ENCODE results near the gene ZNF714. TPM values are rescaled to one million over a fixed set of nuclear protein-coding genes. Genes with fewer than 3 reads are reported as not detected.

ZNF714 gene
- 2.9 and 5.8 TPM in 2 replicates for total RNA-seq

GRCh38 chr19:21082011-21082975, at the start of gene ZNF714:
TSS of gene ZNF714 (plus strand) at chr19:21082203. CDS start at chr19:21098269, 16,066 bp downstream.
- peak; percentile 84 for DNase-seq (ENCODE audit: extremely low read depth, low read depth, low spot score)

- no peak for DNase-seq (ENCODE audit: extremely low read depth, low read depth, low spot score)
These were observed 37.0 kb upstream of the ZNF714 start for GRCh38 chr19:21045028-21045427.

- DNase-seq (ENCODE audit: extremely low read depth, low read depth, low spot score): no peak
These were observed 35.5 kb upstream of the ZNF714 start for GRCh38 chr19:21046489-21046888.

GRCh38 chr19:21047716-21048115, 34.3 kb upstream of the ZNF714 start:
- no peak for DNase-seq (ENCODE audit: extremely low read depth, low read depth, low spot score)

GRCh38 chr19:21052902-21053301, 29.1 kb upstream of the ZNF714 start:
- DNase-seq (ENCODE audit: extremely low read depth, low read depth, low spot score): no peak

- DNase-seq (ENCODE audit: extremely low read depth, low read depth, low spot score): no peak
These were observed 16.7 kb upstream of the ZNF714 start for GRCh38 chr19:21065336-21065735.

GRCh38 chr19:21084343-21084742, 2.3 kb downstream of the ZNF714 start:
- no peak for DNase-seq (ENCODE audit: extremely low read depth, low read depth, low spot score)

GRCh38 chr19:21087871-21088270, 5.9 kb downstream of the ZNF714 start:
- DNase-seq (ENCODE audit: extremely low read depth, low read depth, low spot score): no peak

- DNase-seq (ENCODE audit: extremely low read depth, low read depth, low spot score): no peak
These were observed 10.1 kb downstream of the ZNF714 start for GRCh38 chr19:21092109-21092508.

- DNase-seq (ENCODE audit: extremely low read depth, low read depth, low spot score): no peak
These were observed 12.5 kb downstream of the ZNF714 start for GRCh38 chr19:21094347-21095025.

- DNase-seq (ENCODE audit: extremely low read depth, low read depth, low spot score): no peak
These were observed 16.3 kb downstream of the ZNF714 start for GRCh38 chr19:21098291-21098690.

GRCh38 chr19:21101521-21102242, 19.7 kb downstream of the ZNF714 start:
- DNase-seq (ENCODE audit: extremely low read depth, low read depth, low spot score): no peak

GRCh38 chr19:21109116-21109515, 27.1 kb downstream of the ZNF714 start:
- no peak for DNase-seq (ENCODE audit: extremely low read depth, low read depth, low spot score)

GRCh38 chr19:21110183-21110582, 28.2 kb downstream of the ZNF714 start:
- no peak for DNase-seq (ENCODE audit: extremely low read depth, low read depth, low spot score)

GRCh38 chr19:21115430-21115829, 33.4 kb downstream of the ZNF714 start:
- no peak for DNase-seq (ENCODE audit: extremely low read depth, low read depth, low spot score)

GRCh38 chr19:21117041-21117907, 35.3 kb downstream of the ZNF714 start:
- DNase-seq (ENCODE audit: extremely low read depth, low read depth, low spot score): no peak

- no peak for DNase-seq (ENCODE audit: extremely low read depth, low read depth, low spot score)
These were observed 44.1 kb downstream of the ZNF714 start for GRCh38 chr19:21126078-21126477.

GRCh38 chr19:21127001-21127400, 45.0 kb downstream of the ZNF714 start:
- no peak for DNase-seq (ENCODE audit: extremely low read depth, low read depth, low spot score)

- DNase-seq (ENCODE audit: extremely low read depth, low read depth, low spot score): no peak
These were observed 45.9 kb downstream of the ZNF714 start for GRCh38 chr19:21127898-21128297.

Measured in glomerular endothelial cell (primary cell).